PFSK-1 (cell line): Measurements from ENCODE around the gene FECH.

Experiments
- FOXP2 ChIP-seq: optimal IDR thresholded peaks from 2 replicates; pipeline ENCODE3; 2011; ENCODE audit warnings: borderline replicate concordance, control low read depth, inconsistent platforms; ENCODE audit not compliant: insufficient read depth; ENCODE audit errors: extremely low read length, extremely low read depth
- POLR2AphosphoS5 ChIP-seq: IDR thresholded peaks from 2 replicates; pipeline ENCODE4 v1.6.1; 2012; ENCODE audit warnings: low read depth, mild to moderate bottlenecking, control low read depth, low read length, moderate library complexity
- REST ChIP-seq, 2 experiments: IDR thresholded peaks; 2 replicates each; pipeline versions ENCODE4 v1.6.1 to v1.8.0; 2011 to 2012; ENCODE audit warnings: low read depth in 2 of 2, low read length in 2 of 2, control low read depth in 1 of 2, inconsistent platforms in 1 of 2, mild to moderate bottlenecking in 1 of 2, moderate library complexity in 1 of 2; ENCODE audit not compliant: insufficient read depth in 1 of 2
- SIN3A ChIP-seq: IDR thresholded peaks from 2 replicates; pipeline ENCODE4 v1.6.1; 2012; ENCODE audit warnings: mild to moderate bottlenecking, low read length, moderate library complexity, borderline replicate concordance; ENCODE audit not compliant: insufficient read depth
- TAF1 ChIP-seq: IDR thresholded peaks from 2 replicates; pipeline ENCODE4 v1.6.1; 2012; ENCODE audit warnings: low read length, control low read depth, borderline replicate concordance; ENCODE audit not compliant: insufficient read depth

FECH gene

DNA sequence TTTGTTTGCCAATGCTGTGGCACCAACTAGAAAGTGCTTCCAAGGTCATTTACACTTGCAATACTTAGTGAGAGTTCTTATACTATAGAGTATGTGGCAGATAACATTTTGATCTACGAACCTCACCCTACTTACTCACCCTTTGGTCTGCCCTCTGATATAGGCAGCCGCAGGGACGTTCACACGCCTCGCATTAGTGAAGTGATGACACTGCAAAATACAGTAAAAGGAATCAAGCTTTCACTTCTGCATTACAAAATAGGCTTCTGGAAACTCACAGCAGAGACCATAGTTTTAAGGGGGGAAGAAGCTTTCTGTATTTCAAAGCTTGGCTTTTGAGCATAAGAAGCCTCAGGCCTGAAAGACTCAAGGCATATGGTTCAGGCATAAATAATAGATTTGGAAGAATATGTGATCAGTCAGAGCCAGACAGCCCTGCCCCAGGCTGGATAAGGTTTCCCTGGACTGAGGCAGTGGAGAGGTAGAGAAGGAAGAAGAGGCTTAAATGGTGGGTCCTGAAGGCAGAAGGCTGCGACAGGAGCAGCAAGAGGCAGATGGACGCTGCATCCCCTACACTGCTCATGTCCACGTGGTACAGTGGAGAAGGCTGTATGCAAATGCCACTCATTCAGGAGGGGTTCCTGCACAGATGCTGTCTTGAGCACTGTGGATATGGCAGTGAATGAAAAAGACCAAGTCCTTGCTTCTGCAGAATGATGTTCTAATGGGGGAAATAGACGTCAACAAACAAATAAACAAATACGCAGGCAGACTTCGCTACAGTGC is 63.1 kb downstream of the FECH start:
- TF ChIP-seq REST (IDR thresholded peaks at IDR 0.05; ENCODE audit: insufficient read depth in 1 of 2, low read depth in 2 of 2, low read length in 2 of 2) (no peak), FOXP2 (no peak), POLR2AphosphoS5 (no peak), TAF1 (no peak), SIN3A (no peak)

- TF ChIP-seq TAF1 (no peak), SIN3A (no peak), FOXP2 (no peak), REST (IDR thresholded peaks at IDR 0.05; ENCODE audit: insufficient read depth in 1 of 2, low read depth in 2 of 2, low read length in 2 of 2) (no peak), POLR2AphosphoS5 (no peak)
Observed at GRCh38 chr18:57519668-57520424, 66.7 kb downstream of the FECH start.

GRCh38 chr18:57518533-57518932 is 68.0 kb downstream of the FECH start:
- TF ChIP-seq REST (IDR thresholded peaks at IDR 0.05; ENCODE audit: insufficient read depth in 1 of 2, low read depth in 2 of 2, low read length in 2 of 2): no peak
- TF ChIP-seq TAF1: no peak
- no peak for TF ChIP-seq POLR2AphosphoS5
- no peak for TF ChIP-seq FOXP2
- TF ChIP-seq SIN3A: no peak

DNA sequence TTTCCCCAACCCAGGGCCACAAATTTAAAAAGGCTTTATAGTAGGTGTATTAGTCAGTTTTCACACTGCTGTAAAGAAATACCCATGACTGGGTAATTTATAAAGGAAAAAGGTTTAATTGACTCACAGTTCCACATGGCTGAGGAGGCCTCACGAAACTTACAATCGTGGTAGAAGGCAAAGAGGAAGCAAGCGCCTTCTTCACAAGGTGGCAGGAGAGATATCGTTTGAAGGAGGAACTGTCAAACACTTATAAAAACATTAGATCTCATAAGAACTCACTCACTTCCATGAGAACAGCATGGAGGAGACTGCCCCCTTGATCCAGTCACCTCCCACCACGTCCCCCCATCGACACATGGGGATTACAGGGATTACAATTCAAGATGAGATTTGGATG is 70.4 kb downstream of the FECH start:
- TF ChIP-seq POLR2AphosphoS5 (no peak), SIN3A (no peak), FOXP2 (no peak), TAF1 (no peak), REST (IDR thresholded peaks at IDR 0.05; ENCODE audit: insufficient read depth in 1 of 2, low read depth in 2 of 2, low read length in 2 of 2) (no peak)

- TF ChIP-seq FOXP2 (no peak), TAF1 (no peak), REST (IDR thresholded peaks at IDR 0.05; ENCODE audit: insufficient read depth in 1 of 2, low read depth in 2 of 2, low read length in 2 of 2) (no peak), SIN3A (no peak), POLR2AphosphoS5 (no peak)
Observed at GRCh38 chr18:57505231-57505630, 81.3 kb downstream of the FECH start.
